WI38 (cell line): ENCODE measurements around the gene GRID1.
"Not testable (repeated sequence)": the region's sequence is repeated elsewhere in the genome, so short reads cannot be mapped to it uniquely, and the experiment has no call there.

Experiments used
- H3K4me3 ChIP-seq: 2 replicates; pipeline ENCODE4 v1.5.1; 2011; ENCODE audit warnings: low read depth, mild to moderate bottlenecking, control low read depth, low read length
- CTCF ChIP-seq: IDR thresholded peaks from 2 replicates; pipeline ENCODE4 v1.5.1; 2012; ENCODE audit warnings: low read depth, mild to moderate bottlenecking, control low read depth, low read length

GRID1 gene

GRCh38 chr10:85847085-85847484, 519.5 kb downstream of the GRID1 start:
- TF ChIP-seq CTCF, result no peak
- no peak overlapping the region for H3K4me3 ChIP-seq

DNA sequence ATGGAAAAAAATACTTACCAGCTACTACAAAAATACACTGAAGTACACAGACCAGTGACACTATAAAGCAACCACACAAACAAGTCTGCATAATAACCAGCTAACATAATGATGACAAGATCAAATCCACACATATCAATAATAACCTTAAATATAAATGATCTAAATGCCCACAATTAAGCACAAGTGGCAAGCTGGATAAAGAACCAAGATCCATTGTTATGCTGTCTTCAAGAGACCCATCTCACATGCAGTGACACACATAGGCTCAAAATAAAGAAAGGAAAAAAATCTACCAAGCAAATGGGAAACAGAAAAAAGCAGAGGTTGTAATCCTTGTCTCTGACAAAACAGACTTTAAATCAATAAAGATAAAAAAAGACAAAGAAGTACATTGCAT, 527.9 kb downstream of the GRID1 start:
- not testable (repeated sequence) for H3K4me3 ChIP-seq

GRCh38 chr10:85832988-85833387, 533.6 kb downstream of the GRID1 start:
- H3K4me3 ChIP-seq, result no peak overlapping the region
- TF ChIP-seq CTCF, result no peak

GRCh38 chr10:85831422-85831821, 535.2 kb downstream of the GRID1 start:
- no peak for TF ChIP-seq CTCF
- no peak overlapping the region for H3K4me3 ChIP-seq

- TF ChIP-seq CTCF, result no peak
- no peak overlapping the region for H3K4me3 ChIP-seq
Observed at GRCh38 chr10:85826377-85826776, 540.2 kb downstream of the GRID1 start.

- no peak overlapping the region for H3K4me3 ChIP-seq
- no peak for TF ChIP-seq CTCF
Observed at GRCh38 chr10:85811405-85811804, 555.2 kb downstream of the GRID1 start.

DNA sequence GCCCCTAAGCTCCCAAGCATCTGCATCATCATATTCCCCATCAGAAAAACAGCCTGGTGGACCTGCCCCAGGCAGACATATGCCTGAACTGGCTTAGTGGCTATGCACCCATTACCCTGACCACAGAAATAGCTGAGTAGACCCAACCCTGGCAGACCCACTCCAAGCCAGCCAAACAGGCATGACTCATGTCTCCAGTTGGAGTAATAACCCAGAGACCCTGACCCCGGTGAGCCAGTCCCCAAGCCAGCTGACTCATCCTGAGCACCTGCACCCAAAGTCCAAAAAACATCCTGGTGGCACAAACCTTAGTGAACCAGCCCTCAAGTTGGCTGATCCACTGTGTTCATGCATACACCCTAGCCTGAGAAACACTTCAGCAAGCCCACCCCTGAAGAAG, 555.9 kb downstream of the GRID1 start:
- TF ChIP-seq CTCF, result no peak
- no peak overlapping the region for H3K4me3 ChIP-seq

GRCh38 chr10:85795460-85795859, 571.1 kb downstream of the GRID1 start:
- no peak for TF ChIP-seq CTCF
- H3K4me3 ChIP-seq, result no peak overlapping the region
